ENCODE measurements around the gene TMPRSS6.

TMPRSS6 gene

GRCh38 chr22:37146507-37147180, 37.1 kb upstream of the TMPRSS6 start:
- DNase-seq (ENCODE audit: insufficient read length, low spot score) (no peak), FAIRE-seq (no peak)
- TF ChIP-seq CTCF (IDR thresholded peaks at IDR 0.05; ENCODE audit: insufficient read depth, missing control alignments) = no peak

GRCh38 chr22:37146051-37146385, 36.5 kb upstream of the TMPRSS6 start:
- DNase-seq (ENCODE audit: insufficient read length, low spot score) = no peak
- TF ChIP-seq CTCF (IDR thresholded peaks at IDR 0.05; ENCODE audit: insufficient read depth, missing control alignments) = no peak
- no peak for FAIRE-seq

- FAIRE-seq (no peak), DNase-seq (ENCODE audit: insufficient read length, low spot score) (no peak)
Observed at GRCh38 chr22:37145180-37146050, 35.9 kb upstream of the TMPRSS6 start.

GRCh38 chr22:37144180-37144554, 34.7 kb upstream of the TMPRSS6 start:
- no peak for DNase-seq (ENCODE audit: insufficient read length, low spot score)
- TF ChIP-seq CTCF (IDR thresholded peaks at IDR 0.05; ENCODE audit: insufficient read depth, missing control alignments) = no peak
- FAIRE-seq = no peak

More at GRCh38 chr22:37145180-37146050, 35.9 kb upstream of the TMPRSS6 start:
- no peak for TF ChIP-seq CTCF (IDR thresholded peaks at IDR 0.05; ENCODE audit: insufficient read depth, missing control alignments)

- TF ChIP-seq CTCF (IDR thresholded peaks at IDR 0.05; ENCODE audit: insufficient read depth, missing control alignments) = no peak
Observed at GRCh38 chr22:37141971-37142370, 32.5 kb upstream of the TMPRSS6 start.

GRCh38 chr22:37141476-37141875, 32.0 kb upstream of the TMPRSS6 start:
- FAIRE-seq (no peak), DNase-seq (ENCODE audit: insufficient read length, low spot score) (no peak)
- TF ChIP-seq CTCF (IDR thresholded peaks at IDR 0.05; ENCODE audit: insufficient read depth, missing control alignments) = no peak

More at GRCh38 chr22:37141971-37142370, 32.5 kb upstream of the TMPRSS6 start:
- FAIRE-seq = no peak
- DNase-seq (ENCODE audit: insufficient read length, low spot score) = no peak
